Measurements from ENCODE around the gene ESYT2. TPM values are rescaled to one million over a fixed set of nuclear protein-coding genes. Genes with fewer than 3 reads are reported as not detected.

Gene ESYT2
- total RNA-seq, 1 donor from 2014 or later, result 41.4 TPM

GRCh38 chr7:158741294-158741666 is 88.0 kb downstream of the ESYT2 start:
- no peak for ATAC-seq

GRCh38 chr7:158740657-158741293 is 88.5 kb downstream of the ESYT2 start:
- peak; percentile 84 for ATAC-seq

GRCh38 chr7:158740013-158740656 is 89.2 kb downstream of the ESYT2 start:
- ATAC-seq, result peak; percentile 66

GRCh38 chr7:158738841-158739240 is 90.5 kb downstream of the ESYT2 start:
- no peak for ATAC-seq

GRCh38 chr7:158737064-158737695 is 92.1 kb downstream of the ESYT2 start:
- no peak for ATAC-seq

GRCh38 chr7:158735935-158736334 is 93.4 kb downstream of the ESYT2 start:
- ATAC-seq, result no peak

GRCh38 chr7:158734861-158735260 is 94.4 kb downstream of the ESYT2 start:
- no peak for ATAC-seq

- ATAC-seq, result no peak
Observed at GRCh38 chr7:158733775-158734494, 95.4 kb downstream of the ESYT2 start.

- no peak for ATAC-seq
Observed at GRCh38 chr7:158733220-158733519, 96.1 kb downstream of the ESYT2 start.

GRCh38 chr7:158732494-158733219 is 96.7 kb downstream of the ESYT2 start:
- no peak for ATAC-seq

GRCh38 chr7:158731761-158732160 is 97.5 kb downstream of the ESYT2 start:
- ATAC-seq, result no peak

GRCh38 chr7:158730383-158731346 is 98.6 kb downstream of the ESYT2 start:
- no peak for ATAC-seq

- no peak for ATAC-seq
Observed at GRCh38 chr7:158729646-158730382, 99.5 kb downstream of the ESYT2 start.

GRCh38 chr7:158728911-158729645 is 100.2 kb downstream of the ESYT2 start:
- ATAC-seq, result no peak

GRCh38 chr7:158727690-158728089 is 101.6 kb downstream of the ESYT2 start:
- ATAC-seq, result no peak

GRCh38 chr7:158726277-158726807 is 103.0 kb downstream of the ESYT2 start:
- ATAC-seq, result no peak

- ATAC-seq, result no peak
Observed at GRCh38 chr7:158725506-158725800, 103.9 kb downstream of the ESYT2 start.

- ATAC-seq, result peak; percentile 28
Observed at GRCh38 chr7:158724658-158725505, 104.4 kb downstream of the ESYT2 start.

- no peak for ATAC-seq
Observed at GRCh38 chr7:158723714-158724385, 105.5 kb downstream of the ESYT2 start.
